Inflammatory macrophage treated with lipopolysaccharide for 4 hours (primary cell): ENCODE data around the gene ANKRD45.
"Not testable (repeated sequence)": the region's sequence is repeated elsewhere in the genome, so short reads cannot be mapped to it uniquely, and the experiment has no call there.

Experiments
- DNase-seq: peaks from one replicate; pipeline ENCODE4 v3.0.0-alpha.2; 2020

ANKRD45 gene

GRCh38 chr1:173669491-173669941 lies at the start of gene ANKRD45:
ANKRD45 (minus strand) TSS chr1:173669851; CDS start chr1:173659418, 10,433 bp downstream.
- DNase-seq = no peak

DNA sequence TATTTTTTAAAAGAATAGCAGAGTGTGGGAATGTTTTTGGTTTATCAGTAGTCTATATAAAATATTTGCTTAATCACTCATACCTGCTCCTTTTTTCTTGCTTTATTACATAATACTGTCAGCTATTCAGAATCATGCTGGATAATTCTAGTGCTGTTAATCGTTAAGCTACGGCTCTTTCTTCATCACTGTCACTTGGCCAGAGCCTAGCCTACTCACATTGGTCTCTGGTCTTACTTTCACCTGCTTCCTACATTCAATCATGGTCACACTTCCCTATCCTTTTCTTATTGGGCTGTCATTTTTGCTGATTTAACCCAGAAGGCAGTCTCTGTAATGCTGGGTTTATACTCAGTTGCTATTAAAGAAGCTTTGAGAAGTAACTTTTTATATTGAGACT lies 47.6 kb upstream of the ANKRD45 start:
- DNase-seq = no peak

DNA sequence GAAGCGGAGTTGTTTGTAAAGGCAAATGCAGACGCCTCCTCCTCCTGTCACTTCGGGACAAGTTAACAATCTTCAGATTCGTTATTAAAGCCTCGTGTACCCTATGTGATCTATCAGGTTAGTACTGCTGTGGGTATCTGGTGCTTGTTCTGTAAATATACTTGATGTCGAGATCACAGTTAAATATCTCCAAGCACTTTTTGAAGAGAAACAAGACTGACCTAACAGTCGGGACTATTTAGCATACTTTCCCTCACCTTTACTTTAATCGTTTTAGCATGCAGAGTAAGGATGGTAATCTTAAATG lies 45.8 kb upstream of the ANKRD45 start:
- no peak for DNase-seq

- DNase-seq = peak; percentile 88
Observed at GRCh38 chr1:173714759-173715537, 45.3 kb upstream of the ANKRD45 start, which contains the start of gene KLHL20. KLHL20 (plus strand) TSS chr1:173714981; CDS start chr1:173716044, 1,063 bp downstream.

DNA sequence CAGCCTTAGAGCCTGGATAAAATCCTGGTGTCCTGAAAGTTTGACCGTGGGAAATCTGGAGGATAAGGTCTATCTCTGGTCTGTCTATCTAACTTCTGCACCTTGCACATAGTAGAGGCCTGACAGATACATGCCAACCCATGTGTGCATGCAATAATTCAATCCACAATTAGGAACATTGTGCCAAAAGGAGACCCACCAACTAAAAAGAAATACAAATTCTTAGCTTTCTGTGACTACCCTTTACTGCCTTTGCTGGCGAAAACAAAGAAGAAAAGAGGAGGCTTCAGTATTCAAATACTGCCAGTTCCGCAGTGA lies 44.7 kb upstream of the ANKRD45 start:
- DNase-seq = no peak

DNA sequence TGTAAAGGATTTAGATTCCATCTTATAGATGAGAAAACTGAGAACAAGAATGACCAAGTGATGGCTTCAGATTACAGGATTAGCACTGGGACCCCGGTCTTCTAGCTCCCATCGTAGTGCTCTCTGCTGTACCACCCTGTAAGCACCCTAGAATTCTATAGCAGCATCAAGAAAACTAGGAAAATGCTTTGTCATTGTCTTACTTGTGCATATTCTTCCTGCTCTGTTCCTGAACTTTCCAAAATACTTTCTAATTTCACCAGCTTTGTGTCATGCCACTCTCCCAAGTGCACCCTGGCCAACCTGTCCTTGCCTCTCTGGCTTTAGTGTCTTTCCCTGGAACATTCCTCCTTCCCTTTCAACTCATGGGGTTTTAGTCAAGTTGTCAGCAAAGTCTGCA lies 39.1 kb upstream of the ANKRD45 start:
- DNase-seq = no peak

DNA sequence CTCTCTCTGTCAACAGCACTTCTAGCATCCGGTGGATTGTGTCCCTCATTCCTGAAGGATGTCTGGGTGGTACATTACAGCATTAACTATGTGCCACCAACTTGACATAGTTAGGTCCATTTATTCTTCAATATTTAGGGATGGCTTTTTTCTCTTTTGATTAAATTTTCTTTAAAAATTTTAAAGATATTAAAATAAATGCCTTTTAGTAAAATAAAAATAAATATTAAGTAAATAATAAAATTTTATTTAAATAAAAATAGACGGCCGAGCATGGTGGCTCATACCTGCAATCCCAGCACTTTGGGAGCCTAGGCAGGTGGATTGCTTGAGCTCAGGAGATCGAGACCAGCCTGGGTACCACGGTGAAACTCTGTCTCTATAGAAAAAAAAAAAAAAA lies 35.5 kb upstream of the ANKRD45 start:
- no peak for DNase-seq

GRCh38 chr1:173702736-173703135 lies 33.1 kb upstream of the ANKRD45 start:
- DNase-seq = no peak

- not testable (repeated sequence) for DNase-seq
Observed at GRCh38 chr1:173701299-173701698, 31.6 kb upstream of the ANKRD45 start.

GRCh38 chr1:173693238-173693637 lies 23.6 kb upstream of the ANKRD45 start:
- DNase-seq = no peak

- no peak for DNase-seq
Observed at GRCh38 chr1:173688300-173688699, 18.6 kb upstream of the ANKRD45 start.

DNA sequence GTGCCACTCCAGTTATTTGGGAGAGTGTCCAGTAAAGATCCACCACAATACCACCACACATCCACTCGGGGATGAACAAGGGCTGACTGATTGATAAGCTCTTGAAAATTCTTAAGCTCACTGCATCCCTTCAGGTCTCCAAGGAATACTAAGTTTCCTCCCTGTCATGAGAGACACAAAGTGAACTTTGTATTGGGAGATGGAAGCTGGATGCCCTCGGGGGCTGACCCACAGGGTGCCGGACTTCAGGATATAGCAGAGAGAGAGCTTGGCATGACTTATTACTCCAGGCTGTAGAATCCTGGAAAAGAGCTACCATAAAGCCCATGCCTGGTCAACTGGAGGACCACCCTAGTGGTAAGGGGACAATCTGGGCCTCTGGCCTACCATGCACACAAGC lies 15.5 kb upstream of the ANKRD45 start:
- DNase-seq = not testable (repeated sequence)

GRCh38 chr1:173683838-173684237 lies 14.2 kb upstream of the ANKRD45 start:
- not testable (repeated sequence) for DNase-seq

DNA sequence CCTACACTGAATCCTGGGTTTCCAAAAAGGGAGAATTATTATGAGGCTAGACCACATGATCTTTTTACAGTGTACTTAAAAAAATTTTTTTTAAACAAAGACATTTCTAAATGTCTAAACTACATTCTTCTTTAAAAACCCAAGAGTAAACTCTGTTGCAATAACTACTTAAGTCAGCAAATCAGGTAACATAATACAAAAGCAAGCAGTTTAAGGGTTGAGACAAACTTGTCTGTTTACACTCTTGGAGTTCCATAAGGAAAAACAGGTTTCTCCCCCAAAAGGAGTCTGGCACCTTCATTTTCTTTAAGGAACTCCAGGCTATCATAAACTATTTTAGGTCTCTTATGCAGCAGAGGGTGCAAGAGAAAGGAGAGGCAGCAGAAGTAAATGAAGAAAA lies 12.5 kb upstream of the ANKRD45 start:
- DNase-seq = no peak

DNA sequence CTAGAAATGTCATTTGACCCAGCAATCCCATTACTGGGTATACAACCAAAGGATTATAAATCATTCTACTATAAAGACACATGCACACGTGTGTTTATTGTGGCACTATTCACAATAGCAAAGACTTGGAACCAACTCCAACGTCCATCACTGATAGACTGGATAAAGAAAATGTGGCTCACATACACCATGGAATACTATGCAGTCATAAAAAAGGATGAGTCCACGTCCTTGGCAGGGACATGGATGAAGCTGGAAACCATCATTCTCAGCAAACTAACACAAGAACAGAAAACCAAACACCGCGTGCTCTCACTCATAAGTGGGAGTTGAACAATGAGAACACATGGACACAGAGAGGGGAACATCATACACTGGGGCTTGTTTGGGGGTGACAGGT lies 10.5 kb upstream of the ANKRD45 start:
- DNase-seq = not testable (repeated sequence)

DNA sequence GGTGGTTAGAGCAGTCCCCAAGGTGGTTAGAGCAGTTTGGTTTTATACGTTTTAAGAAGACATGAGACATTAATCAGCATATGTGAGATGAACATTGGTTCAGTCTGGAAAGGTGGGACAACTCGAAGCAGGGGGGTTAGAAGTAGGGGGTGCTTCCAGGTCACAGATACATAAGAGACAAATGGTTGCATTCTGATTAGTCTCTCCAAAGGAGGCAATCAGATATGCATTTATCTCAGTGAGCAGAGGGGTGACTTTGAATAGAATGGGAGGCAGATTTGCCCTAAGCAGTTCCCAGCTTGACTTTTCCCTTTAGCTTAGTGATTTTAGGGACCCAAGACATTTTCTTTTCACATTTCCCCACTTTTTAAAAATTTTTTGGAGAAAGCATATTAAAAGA lies 4.8 kb upstream of the ANKRD45 start:
- not testable (repeated sequence) for DNase-seq

DNA sequence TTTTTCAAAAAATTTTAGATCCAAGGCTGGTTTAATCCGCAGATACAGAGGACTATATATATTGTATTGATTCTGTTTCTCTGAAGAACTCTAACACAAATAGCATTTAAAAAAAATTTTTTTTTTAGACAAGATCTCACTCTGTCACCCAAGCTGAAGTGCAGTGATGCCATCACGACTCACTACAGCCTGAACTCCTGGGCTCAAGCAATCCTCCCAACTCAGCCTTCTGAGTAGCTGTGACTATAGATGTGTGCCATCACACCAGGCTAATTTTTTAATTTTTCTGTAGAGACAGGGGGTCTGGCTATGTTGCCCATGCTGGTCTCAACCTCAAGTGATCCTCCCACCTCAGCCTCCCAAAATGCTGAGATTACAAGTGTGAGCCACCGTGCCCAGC lies 3.0 kb downstream of the ANKRD45 start:
- no peak for DNase-seq

- DNase-seq = peak; percentile 32
Observed at GRCh38 chr1:173663159-173663558, 6.5 kb downstream of the ANKRD45 start.

GRCh38 chr1:173661763-173662162 lies 7.9 kb downstream of the ANKRD45 start:
- no peak for DNase-seq

- DNase-seq = no peak
Observed at GRCh38 chr1:173661271-173661670, 8.4 kb downstream of the ANKRD45 start.

DNA sequence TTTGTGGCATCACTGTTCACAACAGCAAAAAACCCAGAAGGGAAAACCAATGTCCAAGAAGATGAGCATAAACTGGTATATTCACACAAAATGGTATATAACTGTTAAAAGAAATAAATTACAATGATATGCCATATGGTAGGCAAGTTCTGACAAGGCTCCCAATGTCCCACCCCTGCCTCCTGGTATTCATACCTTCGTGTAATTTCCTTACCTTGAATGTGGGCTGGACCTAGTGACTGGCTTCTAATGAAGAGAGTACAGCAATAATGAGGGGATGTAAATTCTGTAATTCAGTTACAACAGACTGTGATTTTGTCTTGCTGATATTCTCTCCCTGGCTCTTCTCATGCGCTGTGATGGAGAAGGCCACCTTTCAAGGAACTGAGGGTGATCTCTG lies 9.3 kb downstream of the ANKRD45 start:
- no peak for DNase-seq

- no peak for DNase-seq
Observed at GRCh38 chr1:173648880-173649605, 20.6 kb downstream of the ANKRD45 start.

GRCh38 chr1:173646656-173647055 lies 23.0 kb downstream of the ANKRD45 start:
- no peak for DNase-seq

DNA sequence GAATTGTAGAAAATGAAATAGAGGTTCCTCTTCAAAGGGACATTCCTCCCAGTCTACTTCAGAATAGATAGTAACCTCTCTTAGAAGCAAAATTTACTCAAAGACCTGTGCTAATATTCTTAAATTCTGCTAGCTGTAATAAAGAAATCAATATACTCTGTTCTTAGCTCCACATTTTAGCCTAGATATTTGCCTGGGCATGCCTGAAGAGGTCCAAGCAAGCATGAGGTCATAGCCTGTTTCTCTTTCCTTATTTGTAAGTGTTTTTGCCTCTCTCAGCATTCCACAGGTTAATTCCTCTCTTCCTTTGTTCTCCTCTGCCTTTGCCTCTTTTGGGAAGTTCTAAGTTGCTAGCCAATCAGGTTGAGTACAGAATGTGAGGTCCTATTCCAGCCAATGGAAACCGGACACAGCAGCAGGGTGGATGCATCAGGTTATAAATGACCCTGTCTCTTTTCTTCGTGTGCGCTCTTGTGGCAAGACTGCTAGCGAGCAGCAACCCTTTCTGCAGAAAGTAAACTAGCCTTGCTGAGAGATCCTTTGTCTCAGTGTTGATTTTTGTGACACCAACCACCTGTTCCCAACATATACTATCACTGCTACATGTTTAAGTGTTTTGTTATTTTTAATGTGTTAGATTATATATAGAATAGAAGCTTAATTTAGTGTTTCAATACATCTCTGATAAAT lies 27.1 kb downstream of the ANKRD45 start:
- DNase-seq = not testable (repeated sequence)
